Endothelial cell of umbilical vein (primary cell): ENCODE data around the gene CASK. TPM values are rescaled to one million over a fixed set of nuclear protein-coding genes. Genes with fewer than 3 reads are reported as not detected.
A peak's percentile ranks its signal among the peaks of the same experiment; 100 is the strongest.

Experiments used
- Bru-seq: library from RNA; stranded (reverse); fragments of 400-500 nt; gene quantifications from one replicate; lab custom pipeline; 2021; lab: Mats Ljungman, UMichigan
- BruChase-seq, 2 experiments: library from RNA; stranded (reverse); fragments of 400-500 nt; gene quantifications; one replicate each; lab custom pipeline; 2021; lab: Mats Ljungman, UMichigan
- BruUV-seq: library from RNA; stranded (reverse); fragments of 400-500 nt; replicated peaks from 2 replicates; lab custom pipeline; 2021; lab: Mats Ljungman, UMichigan
- CTCF ChIA-PET: fragments of 300-600, 350-600 bp; sonication (Branson Sonifier 250); formaldehyde crosslinking; loops from one replicate; lab custom pipeline; 2021; ENCODE audit warnings: antibody characterized with exemption, inconsistent platforms; lab: Charles Lee
- POLR2A ChIA-PET: fragments of 300-600, 350-600 bp; sonication (Branson Sonifier 250); formaldehyde crosslinking; loops from one replicate; lab custom pipeline; 2021; ENCODE audit warnings: antibody characterized with exemption, inconsistent platforms; lab: Charles Lee
- DNase-seq: peaks from one replicate; pipeline ENCODE4 v3.0.0-alpha.2; 2011; ENCODE audit warnings: low read depth, low spot score
- FAIRE-seq: peaks from 2 replicates; lab custom pipeline; 2011; peaks lifted over from hg19 to GRCh38; lab: Jason Lieb, UNC
- H2AFZ ChIP-seq: 2 replicates; pipeline ENCODE4 v1.6.0; 2012; ENCODE audit warnings: low read depth, low read length, control low read depth, inconsistent platforms
- H3K27ac ChIP-seq: 2 replicates; pipeline ENCODE4 v1.5.1; 2011; ENCODE audit warnings: low read depth, mild to moderate bottlenecking, control low read depth, low read length, moderate library complexity; ENCODE audit not compliant: insufficient read depth
- H3K27me3 ChIP-seq, 2 experiments: 2 replicates each; pipeline versions ENCODE4 v1.6.0 to v1.6.1; 2011; ENCODE audit warnings: low read length in 2 of 2, mixed read lengths in 1 of 2; ENCODE audit not compliant: control insufficient read depth in 2 of 2, insufficient read depth in 2 of 2
- H3K36me3 ChIP-seq, 2 experiments: 2 replicates in 1 of 2; 3 replicates in 1 of 2; pipeline ENCODE4 v1.5.1; 2011; ENCODE audit warnings: low read length in 2 of 2, mild to moderate bottlenecking in 1 of 2, moderate library complexity in 1 of 2; ENCODE audit not compliant: control insufficient read depth in 2 of 2, insufficient read depth in 2 of 2; ENCODE audit errors: extremely low read depth in 1 of 2
- H3K4me1 ChIP-seq: 3 replicates; pipeline ENCODE4 v1.5.1; 2011; ENCODE audit warnings: mild to moderate bottlenecking, low read length; ENCODE audit not compliant: control insufficient read depth, insufficient read depth; ENCODE audit errors: extremely low read depth
- H3K4me2 ChIP-seq: 2 replicates; pipeline ENCODE4 v1.6.1; 2011; ENCODE audit warnings: low read length, control low read depth, mixed read lengths; ENCODE audit not compliant: insufficient read depth
- H3K4me3 ChIP-seq, 3 experiments: fragments of 200-600 bp in 1 of 3; sonication (generic), shearing (Covaris generic) in 1 of 3; replicated peaks in 1 of 3; 2 replicates each; pipeline ENCODE4 v1.5.1; 2011 to 2016; ENCODE audit warnings: control low read depth in 3 of 3, low read length in 3 of 3, mild to moderate bottlenecking in 2 of 3, inconsistent platforms in 1 of 3, low read depth in 1 of 3, moderate library complexity in 1 of 3; ENCODE audit not compliant: insufficient read depth in 1 of 3
- H3K79me2 ChIP-seq: 2 replicates; pipeline ENCODE4 v1.6.0; 2012; ENCODE audit warnings: low read length, inconsistent platforms; ENCODE audit not compliant: control insufficient read depth, insufficient read depth
- H3K9ac ChIP-seq: replicated peaks from 2 replicates; pipeline ENCODE3; 2011; ENCODE audit warnings: low read length, control low read depth; ENCODE audit not compliant: insufficient read depth; ENCODE audit errors: extremely low read depth
- H3K9me1 ChIP-seq: replicated peaks from 3 replicates; pipeline ENCODE4 v1.6.0; 2011; ENCODE audit warnings: mild to moderate bottlenecking, low read length; ENCODE audit not compliant: control insufficient read depth, insufficient read depth; ENCODE audit errors: extremely low read depth
- H3K9me3 ChIP-seq: replicated peaks from 2 replicates; pipeline ENCODE4 v1.5.1; 2012; ENCODE audit warnings: low read length, inconsistent platforms; ENCODE audit not compliant: control insufficient read depth, insufficient read depth
- H4K20me1 ChIP-seq: replicated peaks from 2 replicates; pipeline ENCODE3; 2011; ENCODE audit warnings: mild to moderate bottlenecking, low read length; ENCODE audit not compliant: control insufficient read depth, insufficient read depth; ENCODE audit errors: extremely low read depth
- FOS ChIP-seq: IDR thresholded peaks from 2 replicates; pipeline ENCODE4 v1.6.1; 2011; ENCODE audit warnings: mild to moderate bottlenecking, low read length, moderate library complexity, borderline replicate concordance; ENCODE audit not compliant: insufficient read depth
- JUN ChIP-seq: IDR thresholded peaks from 2 replicates; pipeline ENCODE4 v1.6.1; 2011; ENCODE audit warnings: borderline replicate concordance, low read depth; ENCODE audit not compliant: insufficient read length, insufficient read depth
- MYC ChIP-seq: IDR thresholded peaks from one replicate; pipeline ENCODE4 v1.6.1; 2011; ENCODE audit warnings: mild to moderate bottlenecking, low read depth, low read length
- dilution Hi-C: fragments of 300-500 bp; cut with MboI; formaldehyde crosslinking; loops from one replicate; pipeline ENCODE4 v1.15.0; 2019; ENCODE audit warnings: low sequenced_read_pairs; ENCODE audit not compliant: extremely low pct_ligation_motif_present
- intact Hi-C: fragments of 100-400 bp; cut with micrococcal nuclease; formaldehyde crosslinking; loops from one replicate; pipeline ENCODE4 v1.10.0; 2022
- long read RNA-seq: library from polyadenylated mRNA; stranded (forward); transcript quantifications from one replicate; pipeline ENCODE4 v2.0.0, GENCODE V29; 2021
- polyA minus RNA-seq, 3 experiments: library from RNA; depleted of rRNA, polyadenylated mRNA; stranded (reverse); fragments of >200 nt; gene quantifications; 1 replicate in 1 of 3; 2 replicates in 2 of 3; pipeline ENCODE4 v1.2.3, GENCODE V29; 2011
- polyA plus RNA-seq, 4 experiments: library from polyadenylated mRNA; depleted of rRNA in 3 of 4; stranded (reverse) in 3 of 4; unstranded in 1 of 4; fragments of >200 nt; gene quantifications; 2 replicates each; pipeline versions ENCODE4 v1.2.1 to v1.2.3, GENCODE V29; 2011 to 2012; ENCODE audit warnings: missing spikeins in 1 of 4
- total RNA-seq: library from RNA; stranded (reverse); gene quantifications from 2 replicates; pipeline ENCODE4 v1.2.3, GENCODE V29; 2021

The CASK gene
- total RNA-seq = 30.4 and 32.7 TPM in 2 replicates
- 5.7 and 6.4 TPM in 2 replicates for polyA plus RNA-seq
- 8.3 and 8.7 TPM in 2 replicates for polyA plus RNA-seq (2011; cell fraction: cytosol; rRNA removed)
- polyA plus RNA-seq (2011; cell fraction: nucleus; rRNA removed) = 10.5 and 15.5 TPM in 2 replicates
- polyA plus RNA-seq (2012) = 14.2 and 18.0 TPM in 2 replicates
- polyA minus RNA-seq = 21.5 and 27.8 TPM in 2 replicates
- polyA minus RNA-seq (2011; cell fraction: cytosol; rRNA and poly(A)+ RNA removed) = 23.4 TPM
- polyA minus RNA-seq (2011; cell fraction: nucleus; rRNA and poly(A)+ RNA removed) = 37.6 and 43.5 TPM in 2 replicates
- percentile 67 among the genes with signal in this experiment for Bru-seq, nascent RNA
- percentile 57 among the genes with signal in this experiment for BruChase-seq, experiment 1, labeled RNA remaining after a 6-hour chase
- BruChase-seq, experiment 2, labeled RNA remaining after a 2-hour chase = percentile 56 among the genes with signal in this experiment
- long read RNA-seq, full-length matches to known transcripts = 20 of 39 reads
- long read RNA-seq, partial matches to known transcripts = 4 of 39 reads
- long read RNA-seq, other reads (novel, unspliced or antisense) = 15 of 39 reads

GRCh38 chrX:41923211-41923977, at the start of gene CASK:
Gene CASK (minus strand): TSS chrX:41923554. CDS start chrX:41922988, 566 bp downstream.
- CTCF ChIA-PET = interaction anchor here (1.0 to 1.2 kb wide), 2 partner anchors 124 to 142 kb away, joined by 3 read pairs; no protein-coding TSS in a partner anchor
- DNase-seq = peak; percentile 91
- peak within 1 kb of the TSS; percentile 63 for H3K9ac ChIP-seq
- H3K27ac ChIP-seq = peak within 1 kb of the TSS; percentile 45
- no peaks in the 10 kb centered on the region for H3K4me1 ChIP-seq
- intact Hi-C loops (loop anchor here (2.0 to 5.0 kb wide), 5 partner anchors 103 to 1733 kb away; partner anchors contain the start of gene MAOA), dilution Hi-C loops (no loop called here)
- BruUV-seq = no TSS peak
- peak within 1 kb of the TSS; percentile 94 for H3K4me2 ChIP-seq
- FAIRE-seq = peak; percentile 85
- no peaks in the 10 kb centered on the region for H4K20me1 ChIP-seq
- H3K79me2 ChIP-seq = peaks cover 1% of the 10 kb centered on the region
- peak within 1 kb of the TSS; percentile 89 for H2AFZ ChIP-seq
- H3K4me3 ChIP-seq = peak within 1 kb of the TSS; percentile 74 to 75 (median 75)
- POLR2A ChIA-PET = no interaction called here
- TF ChIP-seq MYC = no peak
- TF ChIP-seq JUN = no peak
- H3K36me3 ChIP-seq = no peaks in the 10 kb centered on the region
- H3K27me3 ChIP-seq = peaks cover 5 to 7% of the 10 kb centered on the region in 2 experiments
- no peaks in the 10 kb centered on the region for H3K9me1 ChIP-seq
- H3K9me3 ChIP-seq = no peaks in the 10 kb centered on the region

- DNase-seq = no peak
- H3K4me1 ChIP-seq = no peaks in the 10 kb centered on the region
- no peak overlapping the region for H3K4me3 ChIP-seq
- H3K27ac ChIP-seq = no peak overlapping the region
- H3K27me3 ChIP-seq = no peaks in the 10 kb centered on the region
- intact Hi-C loops (no loop called here), dilution Hi-C loops (no loop called here)
- no peaks in the 10 kb centered on the region for H3K36me3 ChIP-seq
- no peaks in the 10 kb centered on the region for H3K79me2 ChIP-seq
- H3K9me1 ChIP-seq = no peaks in the 10 kb centered on the region
- no peak for FAIRE-seq
- TF ChIP-seq FOS (no peak), MYC (no peak)
- H3K4me2 ChIP-seq = no peak overlapping the region
- ChIA-PET POLR2A (no interaction called here), CTCF (no interaction called here)
- H2AFZ ChIP-seq = no peak overlapping the region
- no peaks in the 10 kb centered on the region for H4K20me1 ChIP-seq
- no peak overlapping the region for H3K9ac ChIP-seq
- BruUV-seq = no TSS peak
- no peaks in the 10 kb centered on the region for H3K9me3 ChIP-seq
Measured at GRCh38 chrX:41971346-41971745, 48.0 kb upstream of the CASK start.
